ENCODE results near the gene ACTN1. TPM values are rescaled to one million over a fixed set of nuclear protein-coding genes. Genes with fewer than 3 reads are reported as not detected.
A peak's percentile ranks its signal among the peaks of the same experiment; 100 is the strongest.

Gene ACTN1
- total RNA-seq, 1 donor from 2014 or later, result 70.7 TPM

DNA sequence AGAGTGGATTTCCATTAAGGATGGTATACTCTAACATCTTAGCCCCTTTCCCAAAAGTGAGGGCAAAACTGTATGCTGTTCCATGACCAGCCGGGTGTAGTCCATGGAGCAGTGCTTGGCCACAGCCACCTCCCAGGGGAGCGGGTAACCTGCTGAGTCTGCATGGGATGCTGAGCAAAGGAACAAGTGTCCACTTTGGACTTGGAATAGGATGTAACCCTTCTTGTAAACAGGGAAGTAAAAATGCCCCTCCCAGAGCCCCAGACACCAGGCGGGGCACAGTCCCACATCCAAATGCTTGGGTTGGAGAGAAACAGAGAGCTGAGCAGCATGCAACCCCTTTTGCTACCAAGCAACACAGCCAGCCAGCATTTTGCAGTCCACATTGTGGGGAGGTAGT lies 65.6 kb downstream of the ACTN1 start:
- Histone ChIP-seq H3K4me2 (no peak overlapping the region), H3K36me3 (peaks cover 6% of the 10 kb centered on the region), H3K9ac (no peak overlapping the region), H3K27me3 (no peaks in the 10 kb centered on the region), H3K9me3 (ENCODE audit: low read depth) (no peaks in the 10 kb centered on the region), H3K27ac (no peak overlapping the region), H2AFZ (replicated peaks) (no peak overlapping the region), H4K20me1 (ENCODE audit: low read depth) (peaks cover 18% of the 10 kb centered on the region), H3F3A (ENCODE audit: low read depth) (peaks cover 10% of the 10 kb centered on the region), H3K4me1 (no peaks in the 10 kb centered on the region), H3K4me3 (no peak overlapping the region), H3K79me2 (ENCODE audit: low read depth) (no peaks in the 10 kb centered on the region)
- Mint-ChIP-seq H3K4me1 (peaks cover 9% of the 10 kb centered on the region), H3K27me3 (ENCODE audit: insufficient read depth, low read depth) (peaks cover 3% of the 10 kb centered on the region), H3K27ac (no peak overlapping the region), H3K36me3 (peaks cover 26% of the 10 kb centered on the region), H3K9me3 (no peaks in the 10 kb centered on the region), H3K4me3 (no peak overlapping the region)
- no peak for DNase-seq (ENCODE audit: low spot score)
- no peak for TF ChIP-seq EZH2 (IDR thresholded peaks at IDR 0.05)
- no peak for TF ChIP-seq EZH2phosphoT487 (IDR thresholded peaks at IDR 0.05)
- TF ChIP-seq CTCF (IDR thresholded peaks at IDR 0.05), result no peak

- Mint-ChIP-seq H3K36me3 (peaks cover 24% of the 10 kb centered on the region), H3K27me3 (ENCODE audit: insufficient read depth, low read depth) (no peaks in the 10 kb centered on the region), H3K9me3 (no peaks in the 10 kb centered on the region), H3K4me1 (peaks cover 5% of the 10 kb centered on the region), H3K27ac (no peak overlapping the region), H3K4me3 (no peak overlapping the region)
- no peaks in the 10 kb centered on the region for H3K4me1 ChIP-seq
- peaks cover 18% of the 10 kb centered on the region for H4K20me1 ChIP-seq (ENCODE audit: low read depth)
- H2AFZ ChIP-seq (replicated peaks), result no peak overlapping the region
- H3K27ac ChIP-seq, result no peak overlapping the region
- no peak overlapping the region for H3K4me3 ChIP-seq
- no peaks in the 10 kb centered on the region for H3K79me2 ChIP-seq (ENCODE audit: low read depth)
- H3K9me3 ChIP-seq (ENCODE audit: low read depth), result no peaks in the 10 kb centered on the region
- no peak overlapping the region for H3K4me2 ChIP-seq
- peaks cover 6% of the 10 kb centered on the region for H3K36me3 ChIP-seq
- peaks cover 10% of the 10 kb centered on the region for H3F3A ChIP-seq (ENCODE audit: low read depth)
- no peak overlapping the region for H3K9ac ChIP-seq
- TF ChIP-seq EZH2 (IDR thresholded peaks at IDR 0.05) (no peak), CTCF (IDR thresholded peaks at IDR 0.05) (peak; percentile 100)
- no peaks in the 10 kb centered on the region for H3K27me3 ChIP-seq
- peak; percentile 92 for DNase-seq (ENCODE audit: low spot score)
These were observed 67.4 kb downstream of the ACTN1 start for GRCh38 chr14:68911594-68912227.

GRCh38 chr14:68910540-68910939 lies 68.6 kb downstream of the ACTN1 start:
- Mint-ChIP-seq H3K36me3 (peaks cover 20% of the 10 kb centered on the region), H3K27me3 (ENCODE audit: insufficient read depth, low read depth) (no peaks in the 10 kb centered on the region), H3K27ac (no peak overlapping the region), H3K9me3 (no peaks in the 10 kb centered on the region), H3K4me3 (no peak overlapping the region), H3K4me1 (peaks cover 5% of the 10 kb centered on the region)
- Histone ChIP-seq H3K27ac (no peak overlapping the region), H3K4me1 (no peaks in the 10 kb centered on the region), H3K4me2 (no peak overlapping the region), H4K20me1 (ENCODE audit: low read depth) (peaks cover 18% of the 10 kb centered on the region), H3K27me3 (no peaks in the 10 kb centered on the region), H3F3A (ENCODE audit: low read depth) (peaks cover 10% of the 10 kb centered on the region), H3K4me3 (no peak overlapping the region), H2AFZ (replicated peaks) (no peak overlapping the region), H3K36me3 (peaks cover 6% of the 10 kb centered on the region), H3K9me3 (ENCODE audit: low read depth) (no peaks in the 10 kb centered on the region), H3K9ac (no peak overlapping the region), H3K79me2 (ENCODE audit: low read depth) (no peaks in the 10 kb centered on the region)
- TF ChIP-seq EZH2 (IDR thresholded peaks at IDR 0.05), result no peak
- no peak for TF ChIP-seq CTCF (IDR thresholded peaks at IDR 0.05)
- no peak for TF ChIP-seq EZH2phosphoT487 (IDR thresholded peaks at IDR 0.05)
- no peak for DNase-seq (ENCODE audit: low spot score)
